Heart left ventricle (tissue), 16 donors: Measurements from ENCODE around the gene CCDC66. TPM values are rescaled to one million over a fixed set of nuclear protein-coding genes. Genes with fewer than 3 reads are reported as not detected.
A peak's percentile ranks its signal among the peaks of the same experiment; 100 is the strongest.

Experiments used
- ATAC-seq, 4 donors: fragments of 200-7000 bp; cut with Tn5 transposase; one replicate each; pipeline ENCODE4 v1.9.1; 2020 to 2022; ENCODE audit warnings: moderate library complexity in 4 of 4, mild to moderate bottlenecking in 3 of 4, moderate number of reproducible peaks in 1 of 4
- DNase-seq, 5 donors: peaks; one replicate each; pipeline ENCODE4 v3.0.0-alpha.2; 2020
- H3K27ac ChIP-seq, 12 donors: fragments of 200-600 bp; sonication (generic) in 4 of 12; one replicate each; pipeline versions ENCODE4 v1.5.0 to v1.8.0; 2016 to 2022; ENCODE audit warnings: mild to moderate bottlenecking in 2 of 12
- H3K27me3 ChIP-seq, 9 donors: fragments of 200-600 bp; sonication (generic) in 2 of 9; one replicate each; pipeline versions ENCODE4 v1.5.1 to v1.8.0; 2016 to 2022; ENCODE audit warnings: mild to moderate bottlenecking in 3 of 9
- H3K36me3 ChIP-seq, 9 donors: fragments of 200-600 bp; sonication (generic) in 2 of 9; one replicate each; pipeline versions ENCODE4 v1.5.0 to v1.8.0; 2018 to 2022; ENCODE audit warnings: mild to moderate bottlenecking in 2 of 9
- H3K4me1 ChIP-seq, 12 donors: fragments of 200-600 bp; sonication (generic) in 4 of 12; one replicate each; pipeline versions ENCODE4 v1.5.0 to v1.8.0; 2016 to 2022; ENCODE audit warnings: mild to moderate bottlenecking in 3 of 12
- H3K4me3 ChIP-seq, 12 donors: fragments of 200-600 bp; sonication (generic) in 4 of 12; one replicate each; pipeline versions ENCODE4 v1.5.0 to v1.8.0; 2017 to 2022; ENCODE audit warnings: mild to moderate bottlenecking in 9 of 12, moderate library complexity in 4 of 12
- H3K9me3 ChIP-seq, 12 donors: fragments of 200-600 bp; sonication (generic) in 4 of 12; one replicate each; pipeline versions ENCODE4 v1.5.0 to v1.8.0; 2016 to 2022; ENCODE audit warnings: mild to moderate bottlenecking in 1 of 12
- POLR2A ChIP-seq, 2 donors: fragments of 450-650 bp; IDR thresholded peaks; one replicate each; pipeline ENCODE4 v1.6.1; 2017; ENCODE audit warnings: antibody characterized with exemption in 2 of 2, mild to moderate bottlenecking in 2 of 2, moderate library complexity in 2 of 2
- WGBS, 4 donors: extraction: QIAGEN DNeasy Blood & Tissue Kit in 2 of 4; methylation state at CpG; one replicate each; pipeline versions ENCODE4 v1.1.5 to v1.1.7; 2013 to 2018; 5-methylcytosine and 5-hydroxymethylcytosine counted together
- intact Hi-C, 10 donors: fragments of 100-400 bp; cut with DNase I; formaldehyde crosslinking; loops; one replicate each; pipeline versions ENCODE4 v1.11.1 to v1.14.2; 2022
- polyA plus RNA-seq, 2 donors: library from polyadenylated mRNA; stranded (reverse); fragments of 200-250 nt; gene quantifications; one replicate each; pipeline ENCODE4 v1.2.3, GENCODE V29; 2013
- total RNA-seq, 9 donors: library from RNA; depleted of rRNA in 2 of 9; stranded (reverse); fragments of >200 nt in 2 of 9; fragmentation: NEBNext Ultra II Directional in 3 of 9; extraction: Animal tissue kit (Norgen Biotek cat#: 25700) in 3 of 9; gene quantifications; one replicate each; pipeline versions ENCODE4 v1.1.0 to v1.2.4, GENCODE V29; 2016 to 2023
- TF ChIP-seq, protein P1 (sequence below), 12 donors: fragments of 200-600 bp; sonication (generic) in 4 of 12; IDR thresholded peaks; one replicate each; pipeline versions ENCODE4 v1.5.0 to v1.8.0; 2018 to 2022; ENCODE audit warnings: antibody characterized with exemption in 12 of 12, mild to moderate bottlenecking in 5 of 12
- donor health status: ischemic (EF 13 %, LVEDD 7.1; RV severe dilation, severe dysfunction).
- donor health status: healthy with polysubstance abuse.
- donor health status: DM: no; HTN: yes; CAD: no.
- donor health status: DM: no; HTN: no; CAD: no.
- donor health status: ischemic (EF 25% LVEDD 6.9; RV normal size, moderate dysfunction).
- donor health status: ischemic (EF 25% LVEDD 5.7; RV mildly dilated, moderate dysfunction).
- donor health status: healthy.
- donor health status: DM: yes; HTN: yes; CAD: no.
- donor health status: ischemic (EF 35%, LVEDD 5.7; RV mildly dilated, moderate dysfunction).
- donor health status: nonischemic (EF 11% LVEDD 7.7; RV severe dilation, severe dysfunction).
- donor health status: DM: yes; HTN: yes; CAD: no.
- donor health status: PGD.
- donor health status: ischemic (EF 29% LVEDD 5.4; RV normal size, mild dysfunction).
- donor health status: nonischemic (EF 23%, LVEDD 6.1; RV moderate dilation, normal function).

CCDC66 gene
- total and polyA plus RNA-seq, 11 donors = 5.7 to 15.9 (median 11.6) TPM

DNA sequence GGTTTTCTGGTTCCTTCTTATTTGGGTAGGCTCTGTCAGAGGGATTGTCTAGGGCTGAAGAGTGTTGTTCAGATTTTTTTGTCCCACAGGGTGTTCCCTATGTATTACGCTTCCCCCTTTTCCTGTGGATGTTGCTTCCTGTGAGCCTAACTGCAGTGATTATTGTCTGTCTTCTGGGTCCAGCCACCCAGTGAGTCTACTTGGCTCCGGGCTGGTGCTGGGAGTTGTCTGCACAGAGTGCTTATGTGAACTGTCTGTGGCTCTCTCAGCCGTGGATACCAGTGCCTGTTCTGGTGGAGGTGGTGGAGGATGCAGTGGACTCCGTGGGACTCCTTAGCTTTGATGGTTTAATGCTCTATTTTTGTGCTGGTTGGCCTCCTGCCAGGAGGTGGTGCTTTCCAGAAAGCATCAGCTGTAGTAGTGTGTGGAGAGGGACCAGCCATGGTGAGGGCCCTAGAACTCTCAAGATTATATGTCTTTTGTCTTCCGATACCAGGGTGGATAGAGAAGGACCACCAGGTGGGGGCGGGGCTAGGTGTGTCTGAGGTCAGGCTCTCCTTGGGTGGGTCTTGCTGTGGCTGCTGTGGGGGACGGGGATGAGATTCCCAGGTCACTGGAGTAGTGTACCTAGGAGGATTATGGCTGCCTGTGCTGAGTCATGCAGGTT, 53.8 kb downstream of the CCDC66 start:
- ATAC-seq = peak in 3 of 4 donors; percentile 39 to 69 (median 44)
- peaks cover 0 to 63% (median 33%) of the 10 kb centered on the region in 9 donors for H3K36me3 ChIP-seq

DNA sequence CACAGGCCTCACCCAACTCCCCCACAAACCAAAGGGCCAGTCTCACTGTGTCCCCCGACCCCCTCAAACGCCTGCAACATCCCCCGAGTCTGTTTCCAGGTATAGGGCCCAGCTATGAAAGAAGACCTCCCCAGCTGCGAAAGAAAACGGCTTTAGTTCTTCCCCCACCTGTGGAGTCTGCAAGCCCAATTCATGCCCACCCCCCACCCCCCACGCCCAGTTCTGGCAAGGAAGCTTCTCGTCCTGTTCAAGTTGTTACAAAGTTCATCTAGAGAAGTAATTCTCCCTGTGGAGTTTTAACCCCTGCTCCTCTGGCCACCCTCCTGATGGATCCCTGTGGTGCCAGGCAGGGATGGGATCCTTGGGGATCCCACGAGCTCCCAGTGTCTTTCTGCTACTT, 54.4 kb downstream of the CCDC66 start:
- Histone ChIP-seq H3K27ac (peak overlapping the region in 1 of 12 donors; percentile 2), H3K27me3 (no peaks in the 10 kb centered on the region), H3K9me3 (peaks cover 0 to 14% (median 0%) of the 10 kb centered on the region in 12 donors), H3K4me1 (peaks cover 0 to 13% (median 6%) of the 10 kb centered on the region in 12 donors), H3K4me3 (no peak overlapping the region), H3K36me3 (peaks cover 0 to 63% (median 33%) of the 10 kb centered on the region in 9 donors)
- ATAC-seq = no peak
- DNase-seq = no peak
- WGBS, 4 donors = 63 to 78% (median 69%) methylated on average over 8 of the region's 8 CpGs
- TF ChIP-seq POLR2A (IDR thresholded peaks at IDR 0.05) = no peak
- TF ChIP-seq, protein P1, sequence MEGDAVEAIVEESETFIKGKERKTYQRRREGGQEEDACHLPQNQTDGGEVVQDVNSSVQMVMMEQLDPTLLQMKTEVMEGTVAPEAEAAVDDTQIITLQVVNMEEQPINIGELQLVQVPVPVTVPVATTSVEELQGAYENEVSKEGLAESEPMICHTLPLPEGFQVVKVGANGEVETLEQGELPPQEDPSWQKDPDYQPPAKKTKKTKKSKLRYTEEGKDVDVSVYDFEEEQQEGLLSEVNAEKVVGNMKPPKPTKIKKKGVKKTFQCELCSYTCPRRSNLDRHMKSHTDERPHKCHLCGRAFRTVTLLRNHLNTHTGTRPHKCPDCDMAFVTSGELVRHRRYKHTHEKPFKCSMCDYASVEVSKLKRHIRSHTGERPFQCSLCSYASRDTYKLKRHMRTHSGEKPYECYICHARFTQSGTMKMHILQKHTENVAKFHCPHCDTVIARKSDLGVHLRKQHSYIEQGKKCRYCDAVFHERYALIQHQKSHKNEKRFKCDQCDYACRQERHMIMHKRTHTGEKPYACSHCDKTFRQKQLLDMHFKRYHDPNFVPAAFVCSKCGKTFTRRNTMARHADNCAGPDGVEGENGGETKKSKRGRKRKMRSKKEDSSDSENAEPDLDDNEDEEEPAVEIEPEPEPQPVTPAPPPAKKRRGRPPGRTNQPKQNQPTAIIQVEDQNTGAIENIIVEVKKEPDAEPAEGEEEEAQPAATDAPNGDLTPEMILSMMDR (IDR thresholded peaks at IDR 0.05) = no peak
- intact Hi-C loops = no loop called here

More for the DNA sequence above, 53.8 kb downstream of the CCDC66 start:
- peak in 4 of 5 donors; percentile 23 to 41 (median 30) for DNase-seq
- peak overlapping the region in 1 of 12 donors; percentile 2 for H3K27ac ChIP-seq
- H3K9me3 ChIP-seq = peaks cover 0 to 14% (median 0%) of the 10 kb centered on the region in 12 donors
- 54 to 64% (median 60%) methylated on average over 6 to 7 of the region's 7 CpGs for WGBS, 4 donors
- H3K4me3 ChIP-seq = no peak overlapping the region
- no peaks in the 10 kb centered on the region for H3K27me3 ChIP-seq
- H3K4me1 ChIP-seq = peaks cover 0 to 13% (median 6%) of the 10 kb centered on the region in 12 donors
- TF ChIP-seq, protein P1 (IDR thresholded peaks at IDR 0.05) = no peak
- TF ChIP-seq POLR2A (IDR thresholded peaks at IDR 0.05) = no peak
- intact Hi-C loops = no loop called here

DNA sequence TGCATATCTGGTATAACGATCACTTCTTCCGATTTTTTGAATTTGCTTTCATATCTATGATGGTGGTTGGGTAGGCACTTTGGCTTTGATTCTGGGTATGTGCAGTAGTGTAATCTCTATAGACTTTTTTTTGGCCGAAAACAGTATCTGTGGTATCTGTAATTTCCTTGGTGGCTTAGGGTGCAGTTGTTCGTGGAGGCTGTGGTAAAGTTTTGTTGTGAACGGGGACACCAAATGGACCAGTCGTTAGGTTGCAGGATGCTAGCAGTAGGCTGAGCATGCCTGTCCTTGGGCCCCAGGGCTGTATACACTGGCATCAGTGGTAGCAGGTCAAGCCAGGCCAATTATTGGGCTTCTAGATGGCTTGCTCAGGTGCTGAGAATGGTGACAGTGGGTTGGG, 55.2 kb downstream of the CCDC66 start:
- H3K4me1 ChIP-seq = peaks cover 0 to 13% (median 6%) of the 10 kb centered on the region in 12 donors
- no peak overlapping the region for H3K4me3 ChIP-seq
- peaks cover 0 to 11% (median 0%) of the 10 kb centered on the region in 12 donors for H3K9me3 ChIP-seq
- DNase-seq (no peak), ATAC-seq (no peak)
- no peaks in the 10 kb centered on the region for H3K27me3 ChIP-seq
- 98% methylated on average over 6 of the region's 6 CpGs for WGBS, 4 donors
- intact Hi-C loops = no loop called here
- TF ChIP-seq, protein P1 (IDR thresholded peaks at IDR 0.05) = no peak
- no peak for TF ChIP-seq POLR2A (IDR thresholded peaks at IDR 0.05)
- no peak overlapping the region for H3K27ac ChIP-seq
- H3K36me3 ChIP-seq = peaks cover 0 to 64% (median 35%) of the 10 kb centered on the region in 9 donors

DNA sequence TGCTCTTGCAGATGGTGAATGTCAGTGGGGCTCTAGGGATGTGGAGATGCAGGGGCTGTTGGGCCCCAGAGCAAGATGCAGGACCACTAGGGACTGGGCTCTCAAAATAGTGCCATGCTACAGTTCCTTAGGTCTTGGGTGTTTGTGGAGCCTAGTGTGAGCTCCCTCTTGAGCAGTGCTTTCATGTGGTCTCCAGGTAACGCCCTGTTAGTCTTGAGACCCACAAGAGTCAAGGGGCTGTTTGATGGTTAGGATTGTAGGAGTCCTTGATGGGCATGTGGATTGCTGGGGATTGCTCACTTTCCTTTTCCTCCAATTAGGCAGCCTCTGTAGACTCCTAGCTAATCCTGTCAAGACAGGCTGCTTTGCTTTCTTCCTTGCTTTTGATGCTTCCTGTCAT, 56.0 kb downstream of the CCDC66 start:
- TF ChIP-seq POLR2A (IDR thresholded peaks at IDR 0.05) = no peak
- TF ChIP-seq, protein P1 (IDR thresholded peaks at IDR 0.05) = no peak
- H3K4me1 ChIP-seq = peaks cover 0 to 13% (median 5%) of the 10 kb centered on the region in 12 donors
- ATAC-seq (peak in 1 of 4 donors; percentile 10), DNase-seq (no peak)
- peaks cover 0 to 11% (median 0%) of the 10 kb centered on the region in 12 donors for H3K9me3 ChIP-seq
- H3K27ac ChIP-seq = no peak overlapping the region
- no peaks in the 10 kb centered on the region for H3K27me3 ChIP-seq
- no peak overlapping the region for H3K4me3 ChIP-seq
- WGBS, 4 donors = 88 to 100% (median 94%) methylated on average over 1 of the region's 1 CpG
- H3K36me3 ChIP-seq = peaks cover 0 to 69% (median 41%) of the 10 kb centered on the region in 9 donors
- intact Hi-C loops = no loop called here
